Endothelial cell of umbilical vein (primary cell): ENCODE measurements around the gene NME7. TPM values are rescaled to one million over a fixed set of nuclear protein-coding genes. Genes with fewer than 3 reads are reported as not detected.

Experiments
- BruUV-seq: library from RNA; stranded (reverse); fragments of 400-500 nt; replicated peaks from 2 replicates; lab custom pipeline; 2021; lab: Mats Ljungman, UMichigan
- CTCF ChIA-PET: fragments of 300-600, 350-600 bp; sonication (Branson Sonifier 250); formaldehyde crosslinking; loops from one replicate; lab custom pipeline; 2021; ENCODE audit warnings: antibody characterized with exemption, inconsistent platforms; lab: Charles Lee
- POLR2A ChIA-PET: fragments of 300-600, 350-600 bp; sonication (Branson Sonifier 250); formaldehyde crosslinking; loops from one replicate; lab custom pipeline; 2021; ENCODE audit warnings: antibody characterized with exemption, inconsistent platforms; lab: Charles Lee
- DNase-seq: peaks from one replicate; pipeline ENCODE4 v3.0.0-alpha.2; 2011; ENCODE audit warnings: low read depth, low spot score
- FAIRE-seq: peaks from 2 replicates; lab custom pipeline; 2011; peaks lifted over from hg19 to GRCh38; lab: Jason Lieb, UNC
- H2AFZ ChIP-seq: 2 replicates; pipeline ENCODE4 v1.6.0; 2012; ENCODE audit warnings: low read depth, low read length, control low read depth, inconsistent platforms
- H3K27ac ChIP-seq: 2 replicates; pipeline ENCODE4 v1.5.1; 2011; ENCODE audit warnings: low read depth, mild to moderate bottlenecking, control low read depth, low read length, moderate library complexity; ENCODE audit not compliant: insufficient read depth
- H3K27me3 ChIP-seq, 2 experiments: 2 replicates each; pipeline versions ENCODE4 v1.6.0 to v1.6.1; 2011; ENCODE audit warnings: low read length in 2 of 2, mixed read lengths in 1 of 2; ENCODE audit not compliant: control insufficient read depth in 2 of 2, insufficient read depth in 2 of 2
- H3K36me3 ChIP-seq, 2 experiments: 2 replicates in 1 of 2; 3 replicates in 1 of 2; pipeline ENCODE4 v1.5.1; 2011; ENCODE audit warnings: low read length in 2 of 2, mild to moderate bottlenecking in 1 of 2, moderate library complexity in 1 of 2; ENCODE audit not compliant: control insufficient read depth in 2 of 2, insufficient read depth in 2 of 2; ENCODE audit errors: extremely low read depth in 1 of 2
- H3K4me1 ChIP-seq: 3 replicates; pipeline ENCODE4 v1.5.1; 2011; ENCODE audit warnings: mild to moderate bottlenecking, low read length; ENCODE audit not compliant: control insufficient read depth, insufficient read depth; ENCODE audit errors: extremely low read depth
- H3K4me2 ChIP-seq: 2 replicates; pipeline ENCODE4 v1.6.1; 2011; ENCODE audit warnings: low read length, control low read depth, mixed read lengths; ENCODE audit not compliant: insufficient read depth
- H3K4me3 ChIP-seq, 3 experiments: fragments of 200-600 bp in 1 of 3; sonication (generic), shearing (Covaris generic) in 1 of 3; replicated peaks in 1 of 3; 2 replicates each; pipeline ENCODE4 v1.5.1; 2011 to 2016; ENCODE audit warnings: control low read depth in 3 of 3, low read length in 3 of 3, mild to moderate bottlenecking in 2 of 3, inconsistent platforms in 1 of 3, low read depth in 1 of 3, moderate library complexity in 1 of 3; ENCODE audit not compliant: insufficient read depth in 1 of 3
- H3K79me2 ChIP-seq: 2 replicates; pipeline ENCODE4 v1.6.0; 2012; ENCODE audit warnings: low read length, inconsistent platforms; ENCODE audit not compliant: control insufficient read depth, insufficient read depth
- H3K9ac ChIP-seq: replicated peaks from 2 replicates; pipeline ENCODE3; 2011; ENCODE audit warnings: low read length, control low read depth; ENCODE audit not compliant: insufficient read depth; ENCODE audit errors: extremely low read depth
- H3K9me1 ChIP-seq: replicated peaks from 3 replicates; pipeline ENCODE4 v1.6.0; 2011; ENCODE audit warnings: mild to moderate bottlenecking, low read length; ENCODE audit not compliant: control insufficient read depth, insufficient read depth; ENCODE audit errors: extremely low read depth
- H3K9me3 ChIP-seq: replicated peaks from 2 replicates; pipeline ENCODE4 v1.5.1; 2012; ENCODE audit warnings: low read length, inconsistent platforms; ENCODE audit not compliant: control insufficient read depth, insufficient read depth
- H4K20me1 ChIP-seq: replicated peaks from 2 replicates; pipeline ENCODE3; 2011; ENCODE audit warnings: mild to moderate bottlenecking, low read length; ENCODE audit not compliant: control insufficient read depth, insufficient read depth; ENCODE audit errors: extremely low read depth
- CTCF ChIP-seq, 2 donors: IDR thresholded peaks; 1 replicate in 1 of 2; 2 replicates in 1 of 2; pipeline ENCODE4 v1.5.1; 2011; ENCODE audit warnings: low read length in 2 of 2, mild to moderate bottlenecking in 2 of 2, moderate library complexity in 2 of 2, control low read depth in 1 of 2, inconsistent platforms in 1 of 2, low read depth in 1 of 2; ENCODE audit not compliant: insufficient read depth in 1 of 2; ENCODE audit errors: extremely low read depth in 1 of 2
- FOS ChIP-seq: IDR thresholded peaks from 2 replicates; pipeline ENCODE4 v1.6.1; 2011; ENCODE audit warnings: mild to moderate bottlenecking, low read length, moderate library complexity, borderline replicate concordance; ENCODE audit not compliant: insufficient read depth
- dilution Hi-C: fragments of 300-500 bp; cut with MboI; formaldehyde crosslinking; loops from one replicate; pipeline ENCODE4 v1.15.0; 2019; ENCODE audit warnings: low sequenced_read_pairs; ENCODE audit not compliant: extremely low pct_ligation_motif_present
- intact Hi-C: fragments of 100-400 bp; cut with micrococcal nuclease; formaldehyde crosslinking; loops from one replicate; pipeline ENCODE4 v1.10.0; 2022
- polyA plus RNA-seq, 4 experiments: library from polyadenylated mRNA; depleted of rRNA in 3 of 4; stranded (reverse) in 3 of 4; unstranded in 1 of 4; fragments of >200 nt; gene quantifications; 2 replicates each; pipeline versions ENCODE4 v1.2.1 to v1.2.3, GENCODE V29; 2011 to 2012; ENCODE audit warnings: missing spikeins in 1 of 4
- total RNA-seq: library from RNA; stranded (reverse); gene quantifications from 2 replicates; pipeline ENCODE4 v1.2.3, GENCODE V29; 2021

Gene NME7
- total and polyA plus RNA-seq, 2 donors (not counting 3 experiments of a cell fraction or from before 2014, with no cell fraction given), result 16.5 to 25.3 TPM

DNA sequence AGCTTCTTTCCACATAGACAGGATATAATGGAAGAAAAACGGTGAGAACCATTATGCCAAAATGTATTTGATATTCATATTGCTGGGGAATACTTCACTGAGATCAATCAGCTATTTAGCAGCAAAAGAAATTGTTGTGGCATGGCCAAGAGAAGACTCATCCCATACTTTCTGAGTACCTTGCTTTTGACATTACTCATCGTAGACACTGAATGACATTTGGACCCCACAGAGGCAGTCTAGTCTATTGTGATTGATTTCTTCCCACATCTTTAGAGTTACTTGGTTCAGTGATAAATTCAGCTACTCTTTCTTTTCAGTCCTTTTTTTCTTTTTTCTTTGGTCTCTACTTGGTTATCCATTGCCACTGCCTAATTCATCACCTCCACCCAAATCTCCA, 239.0 kb downstream of the NME7 start:
- peaks cover 0 to 6% of the 10 kb centered on the region in 2 experiments for H3K36me3 ChIP-seq
- no peaks in the 10 kb centered on the region for H3K9me3 ChIP-seq
- ChIA-PET CTCF (interaction anchor here (0.8 to 1.2 kb wide), 2 partner anchors 219 to 491 kb away, joined by 3 read pairs; no protein-coding TSS in a partner anchor), POLR2A (no interaction called here)
- no peaks in the 10 kb centered on the region for H4K20me1 ChIP-seq
- DNase-seq (no peak), FAIRE-seq (no peak)
- peaks cover 10% of the 10 kb centered on the region for H3K4me1 ChIP-seq
- H3K9me1 ChIP-seq, result no peaks in the 10 kb centered on the region
- H2AFZ ChIP-seq, result no peak overlapping the region
- H3K79me2 ChIP-seq, result peaks cover 5% of the 10 kb centered on the region
- H3K4me3 ChIP-seq, result no peak overlapping the region
- BruUV-seq, result no TSS peak
- no peak overlapping the region for H3K4me2 ChIP-seq
- H3K27ac ChIP-seq, result no peak overlapping the region
- dilution Hi-C loops (no loop called here), intact Hi-C loops (no loop called here)
- no peaks in the 10 kb centered on the region for H3K27me3 ChIP-seq
- no peak overlapping the region for H3K9ac ChIP-seq
- TF ChIP-seq CTCF (IDR thresholded peaks at IDR 0.05; ENCODE audit: extremely low read depth in 1 of 2, insufficient read depth in 1 of 2, low read depth in 1 of 2, low read length in 2 of 2), result no peak

DNA sequence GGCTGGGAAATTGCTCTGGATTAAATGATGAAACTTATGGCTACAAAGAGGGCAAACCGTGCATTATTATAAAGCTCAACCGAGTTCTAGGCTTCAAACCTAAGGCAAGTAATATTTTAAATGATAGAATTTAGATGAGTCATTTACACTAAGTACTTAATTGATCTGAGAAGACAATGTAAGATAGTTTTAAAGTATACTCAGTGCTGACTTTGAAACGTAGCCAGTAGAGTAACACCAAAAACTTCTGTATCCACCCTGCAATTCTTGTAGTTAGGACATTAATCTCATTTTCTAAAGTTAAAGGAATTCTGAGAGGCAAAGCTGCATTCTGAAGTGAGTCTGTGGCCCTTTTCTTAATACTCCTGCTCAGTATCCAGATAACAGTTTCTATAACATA, 240.3 kb downstream of the NME7 start:
- DNase-seq (no peak), FAIRE-seq (no peak)
- H3K9ac ChIP-seq, result no peak overlapping the region
- no peaks in the 10 kb centered on the region for H3K9me1 ChIP-seq
- peaks cover 10% of the 10 kb centered on the region for H3K4me1 ChIP-seq
- no peaks in the 10 kb centered on the region for H4K20me1 ChIP-seq
- H3K27ac ChIP-seq, result no peak overlapping the region
- TF ChIP-seq FOS, result no peak
- H3K79me2 ChIP-seq, result peaks cover 10% of the 10 kb centered on the region
- peaks cover 0 to 6% of the 10 kb centered on the region in 2 experiments for H3K36me3 ChIP-seq
- intact Hi-C loops, result no loop called here
- ChIA-PET CTCF (interaction anchor here (1.3 to 1.4 kb wide), 3 partner anchors 11 to 221 kb away, joined by 4 to 5 read pairs (median 4); no protein-coding TSS in a partner anchor), POLR2A (no interaction called here)
- no peaks in the 10 kb centered on the region for H3K9me3 ChIP-seq
- dilution Hi-C loops, result no loop called here
- no TSS peak for BruUV-seq
- no peak overlapping the region for H2AFZ ChIP-seq
- H3K4me3 ChIP-seq, result no peak overlapping the region
- no peak overlapping the region for H3K4me2 ChIP-seq
- no peaks in the 10 kb centered on the region for H3K27me3 ChIP-seq
